Endothelial cell of umbilical vein (primary cell): ENCODE data around the gene TRIP13.

Experiments used
- CTCF ChIP-seq, 2 donors: IDR thresholded peaks; 1 replicate in 1 of 2; 2 replicates in 1 of 2; pipeline ENCODE4 v1.5.1; 2011; ENCODE audit warnings: low read length in 2 of 2, mild to moderate bottlenecking in 2 of 2, moderate library complexity in 2 of 2, control low read depth in 1 of 2, inconsistent platforms in 1 of 2, low read depth in 1 of 2; ENCODE audit not compliant: insufficient read depth in 1 of 2; ENCODE audit errors: extremely low read depth in 1 of 2
- EZH2 ChIP-seq: IDR thresholded peaks from 2 replicates; pipeline ENCODE4 v1.6.1; 2012; ENCODE audit warnings: borderline replicate concordance, low read depth, mild to moderate bottlenecking, moderate library complexity, low read length, inconsistent platforms; ENCODE audit not compliant: severe bottlenecking
- FOS ChIP-seq: IDR thresholded peaks from 2 replicates; pipeline ENCODE4 v1.6.1; 2011; ENCODE audit warnings: mild to moderate bottlenecking, low read length, moderate library complexity, borderline replicate concordance; ENCODE audit not compliant: insufficient read depth
- JUN ChIP-seq: IDR thresholded peaks from 2 replicates; pipeline ENCODE4 v1.6.1; 2011; ENCODE audit warnings: borderline replicate concordance, low read depth; ENCODE audit not compliant: insufficient read length, insufficient read depth
- MAX ChIP-seq: IDR thresholded peaks from 2 replicates; pipeline ENCODE4 v1.6.1; 2011; ENCODE audit not compliant: insufficient read depth, insufficient read length
- MYC ChIP-seq: IDR thresholded peaks from one replicate; pipeline ENCODE4 v1.6.1; 2011; ENCODE audit warnings: mild to moderate bottlenecking, low read depth, low read length
- POLR2A ChIP-seq: IDR thresholded peaks from 2 replicates; pipeline ENCODE4 v1.6.1; 2012; ENCODE audit warnings: low read depth, mild to moderate bottlenecking, control low read depth, low read length
- POLR2AphosphoS5 ChIP-seq: IDR thresholded peaks from 2 replicates; pipeline ENCODE4 v1.6.1; 2012; ENCODE audit warnings: low read depth, mild to moderate bottlenecking, control low read depth, low read length, moderate library complexity; ENCODE audit not compliant: insufficient read depth

- TF ChIP-seq CTCF (IDR thresholded peaks at IDR 0.05; ENCODE audit: extremely low read depth in 1 of 2, insufficient read depth in 1 of 2, low read depth in 1 of 2, low read length in 2 of 2) (no peak), POLR2AphosphoS5 (no peak), POLR2A (no peak), EZH2 (no peak), JUN (no peak), MYC (no peak), MAX (no peak), FOS (no peak)
Measured at GRCh38 chr5:961002-961710, 68.5 kb downstream of the TRIP13 start.
